Urinary bladder (tissue), 4 donors: ENCODE measurements around the gene GATAD2A. TPM values are rescaled to one million over a fixed set of nuclear protein-coding genes. Genes with fewer than 3 reads are reported as not detected.
A peak's percentile ranks its signal among the peaks of the same experiment; 100 is the strongest.
"Not testable (repeated sequence)": the region's sequence is repeated elsewhere in the genome, so short reads cannot be mapped to it uniquely, and the experiment has no call there.

Experiments used
- DNase-seq: peaks from one replicate; pipeline ENCODE4 v3.0.0-alpha.2; 2015; ENCODE audit errors: extremely low spot score
- H3K27ac ChIP-seq: one replicate; pipeline ENCODE4 v1.5.1; 2013; ENCODE audit warnings: low read depth, mild to moderate bottlenecking, moderate library complexity
- H3K36me3 ChIP-seq: one replicate; pipeline ENCODE4 v1.6.1; 2013; ENCODE audit warnings: mild to moderate bottlenecking, moderate library complexity; ENCODE audit not compliant: insufficient read depth
- H3K4me1 ChIP-seq: one replicate; pipeline ENCODE4 v1.6.1; 2013; ENCODE audit warnings: mild to moderate bottlenecking, moderate library complexity; ENCODE audit not compliant: insufficient read depth
- H3K4me3 ChIP-seq: one replicate; pipeline ENCODE4 v1.5.1; 2013; ENCODE audit warnings: low read depth, low read length
- WGBS: extraction: QIAGEN DNeasy Blood & Tissue Kit; methylation state at CpG from one replicate; pipeline ENCODE4 v1.1.7; 2013; 5-methylcytosine and 5-hydroxymethylcytosine counted together
- polyA plus RNA-seq: library from polyadenylated mRNA; stranded (reverse); fragments of 200-250 nt; gene quantifications from one replicate; pipeline ENCODE4 v1.2.3, GENCODE V29; 2013
- total RNA-seq: library from RNA; depleted of rRNA; stranded (reverse); fragments of >200 nt; gene quantifications from one replicate; pipeline ENCODE4 v1.2.3, GENCODE V29; 2014
- donor health status: healthy with polysubstance abuse.
- donor health status: healthy.

Gene GATAD2A
- total and polyA plus RNA-seq, 2 donors: 15.8 to 22.9 TPM

- no peak for DNase-seq
- no peaks in the 10 kb centered on the region for H3K4me1 ChIP-seq
- WGBS: 77% methylated on average over 2 of the region's 2 CpGs
Measured at GRCh38 chr19:19453125-19453454, 47.6 kb downstream of the GATAD2A start.

GRCh38 chr19:19455166-19455919 is 49.9 kb downstream of the GATAD2A start:
- DNase-seq, H3K36me3 ChIP-seq, H3K4me1 ChIP-seq: not testable (repeated sequence)

More at GRCh38 chr19:19453125-19453454, 47.6 kb downstream of the GATAD2A start:
- Histone ChIP-seq H3K27ac (no peak overlapping the region), H3K36me3 (no peaks in the 10 kb centered on the region), H3K4me3 (no peak overlapping the region)

DNA sequence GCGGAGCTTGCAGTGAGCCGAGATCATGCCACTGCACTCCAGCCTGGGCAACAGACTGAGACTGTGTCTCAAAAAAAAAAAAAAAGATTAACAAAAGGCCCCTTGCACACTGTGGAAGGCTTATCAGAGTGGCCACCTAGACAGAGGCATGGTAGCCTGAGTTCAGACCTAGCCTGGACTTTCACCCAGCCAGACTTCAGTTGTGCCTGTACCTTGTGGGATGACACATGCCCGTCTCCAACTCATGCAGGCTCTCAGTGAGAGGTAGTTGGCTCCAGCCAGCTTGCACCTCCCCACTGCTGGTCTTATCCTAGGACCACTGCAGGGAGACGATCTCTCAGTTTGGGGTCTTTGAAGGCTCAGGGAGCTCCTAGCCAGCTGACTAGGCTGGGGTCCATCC is 52.2 kb downstream of the GATAD2A start:
- H3K4me3 ChIP-seq: no peak overlapping the region
- H3K4me1 ChIP-seq: peaks cover 3% of the 10 kb centered on the region
- no peak overlapping the region for H3K27ac ChIP-seq
- H3K36me3 ChIP-seq: no peaks in the 10 kb centered on the region
- 89% methylated on average over 4 of the region's 4 CpGs for WGBS
- DNase-seq: no peak

More at GRCh38 chr19:19455166-19455919, 49.9 kb downstream of the GATAD2A start:
- not testable (repeated sequence) for H3K27ac ChIP-seq, H3K4me3 ChIP-seq
- 97% methylated on average over 14 of the region's 14 CpGs for WGBS

- Histone ChIP-seq H3K4me1 (peaks cover 3% of the 10 kb centered on the region), H3K36me3 (no peaks in the 10 kb centered on the region), H3K27ac (no peak overlapping the region), H3K4me3 (no peak overlapping the region)
- no peak for DNase-seq
- WGBS: 75% methylated on average over 14 of the region's 14 CpGs
Measured at GRCh38 chr19:19458110-19458816, 52.8 kb downstream of the GATAD2A start.

DNA sequence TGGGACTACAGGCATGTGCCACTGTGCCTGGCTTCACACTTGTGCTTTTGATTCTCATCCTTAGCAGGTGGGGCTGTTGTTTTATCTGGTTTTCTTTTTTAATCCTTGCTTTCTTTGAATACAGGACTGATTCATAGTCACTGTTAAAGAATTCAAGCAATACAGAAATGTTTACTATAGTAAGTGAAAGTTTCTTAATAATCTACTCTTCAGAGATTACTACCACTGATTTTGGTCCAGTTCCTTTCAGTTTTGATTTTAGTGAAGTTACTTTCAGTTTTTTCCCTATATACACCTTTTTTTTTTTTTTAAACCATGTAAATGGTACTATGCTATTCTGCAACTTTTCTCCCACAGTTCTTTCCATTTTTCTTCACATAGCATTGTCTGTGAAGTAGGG is 53.6 kb downstream of the GATAD2A start:
- H3K27ac ChIP-seq: peak overlapping the region; percentile 18
- H3K4me1 ChIP-seq: peaks cover 3% of the 10 kb centered on the region
- H3K4me3 ChIP-seq: no peak overlapping the region
- no peak for DNase-seq
- H3K36me3 ChIP-seq: no peaks in the 10 kb centered on the region

DNA sequence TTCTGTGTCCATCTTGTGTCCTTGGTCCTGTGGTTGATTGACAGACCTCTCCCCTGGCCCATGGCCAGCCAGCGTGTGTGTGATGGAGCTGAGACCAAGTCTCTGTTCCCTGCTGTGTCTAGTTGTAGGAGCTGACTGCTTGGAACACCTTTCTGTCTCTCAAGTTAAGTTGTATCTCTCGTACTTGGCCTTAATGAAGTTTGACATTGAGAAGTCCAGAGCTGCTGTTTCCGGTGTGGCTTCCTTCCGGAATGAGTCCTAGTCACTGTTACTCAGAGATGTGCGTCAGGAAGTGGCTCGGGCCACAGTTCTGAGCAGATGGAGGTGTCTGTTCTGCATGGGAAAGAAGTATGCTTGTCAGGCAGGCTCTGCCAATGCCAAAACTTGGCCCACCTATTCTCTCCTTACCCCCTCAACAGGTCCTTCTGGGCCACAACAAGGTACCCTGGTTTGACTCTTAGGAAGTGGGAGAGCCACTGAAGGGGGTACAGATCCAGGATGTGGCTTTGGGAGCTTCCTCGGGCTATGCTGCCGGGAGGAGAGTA is 54.3 kb downstream of the GATAD2A start:
- no peak for DNase-seq

DNA sequence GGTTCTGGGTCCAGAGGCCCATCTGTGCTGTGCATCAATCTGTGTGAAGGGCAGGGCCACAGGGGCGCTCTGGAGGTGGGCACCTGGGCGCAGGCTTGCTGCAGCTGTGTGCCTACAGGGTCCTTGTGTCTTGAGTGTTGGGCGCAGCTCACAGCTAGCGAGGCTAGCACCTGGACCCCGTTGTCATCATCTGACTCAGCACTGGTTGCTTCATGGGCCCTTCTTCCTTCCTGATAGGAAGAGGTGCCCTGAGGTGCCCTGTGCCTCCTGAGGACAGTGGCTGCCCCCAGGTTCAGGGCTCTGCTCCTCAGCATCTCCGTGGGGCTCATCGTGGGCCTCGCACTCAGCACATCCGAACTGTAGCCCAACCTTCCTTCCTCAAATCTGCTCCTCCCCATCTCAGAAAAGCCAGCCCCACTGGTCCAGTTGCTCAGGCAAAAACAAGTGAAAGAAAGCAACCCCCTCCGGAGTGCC is 54.8 kb downstream of the GATAD2A start:
- H3K27ac ChIP-seq: peak overlapping the region; percentile 51
- DNase-seq: no peak
- peaks cover 3% of the 10 kb centered on the region for H3K4me1 ChIP-seq
- H3K4me3 ChIP-seq: no peak overlapping the region
- H3K36me3 ChIP-seq: no peaks in the 10 kb centered on the region
- WGBS: 68% methylated on average over 10 of the region's 10 CpGs

More for the DNA sequence above, 54.3 kb downstream of the GATAD2A start:
- Histone ChIP-seq H3K36me3 (no peaks in the 10 kb centered on the region), H3K27ac (no peak overlapping the region), H3K4me1 (peaks cover 3% of the 10 kb centered on the region), H3K4me3 (no peak overlapping the region)
- 57% methylated on average over 8 of the region's 8 CpGs for WGBS

- no peak overlapping the region for H3K4me3 ChIP-seq
- DNase-seq: no peak
- peaks cover 3% of the 10 kb centered on the region for H3K4me1 ChIP-seq
- WGBS: 27% methylated on average over 18 of the region's 18 CpGs
- no peaks in the 10 kb centered on the region for H3K36me3 ChIP-seq
- peak overlapping the region; percentile 51 for H3K27ac ChIP-seq
Measured at GRCh38 chr19:19460761-19461265, 55.3 kb downstream of the GATAD2A start.

DNA sequence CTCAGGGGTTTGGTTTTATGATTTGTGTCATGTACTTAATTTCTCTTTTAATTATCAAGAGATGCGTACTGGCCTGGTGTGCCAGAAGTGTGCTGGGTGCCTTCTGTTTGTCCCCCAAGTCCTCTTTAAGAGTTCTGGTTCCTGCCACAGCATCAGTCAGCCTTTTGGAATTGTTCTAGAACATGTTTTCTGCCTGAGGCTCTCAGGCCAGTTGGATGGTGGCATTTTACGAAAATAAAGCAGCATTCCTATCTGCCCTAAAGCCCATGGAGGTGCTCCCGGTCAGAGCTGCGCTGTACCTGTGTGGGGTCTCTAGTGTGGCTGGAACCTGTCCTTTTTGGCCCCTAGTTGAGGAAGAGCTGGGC is 55.8 kb downstream of the GATAD2A start:
- Histone ChIP-seq H3K27ac (no peak overlapping the region), H3K4me3 (no peak overlapping the region), H3K36me3 (peaks cover 2% of the 10 kb centered on the region), H3K4me1 (peaks cover 3% of the 10 kb centered on the region)
- WGBS: 82% methylated on average over 4 of the region's 4 CpGs
- no peak for DNase-seq

GRCh38 chr19:19461671-19462622 is 56.5 kb downstream of the GATAD2A start:
- Histone ChIP-seq H3K4me3 (no peak overlapping the region), H3K4me1 (peaks cover 3% of the 10 kb centered on the region), H3K36me3 (peaks cover 3% of the 10 kb centered on the region), H3K27ac (no peak overlapping the region)
- DNase-seq: peak; percentile 42
- WGBS: 34% methylated on average over 27 of the region's 27 CpGs

DNA sequence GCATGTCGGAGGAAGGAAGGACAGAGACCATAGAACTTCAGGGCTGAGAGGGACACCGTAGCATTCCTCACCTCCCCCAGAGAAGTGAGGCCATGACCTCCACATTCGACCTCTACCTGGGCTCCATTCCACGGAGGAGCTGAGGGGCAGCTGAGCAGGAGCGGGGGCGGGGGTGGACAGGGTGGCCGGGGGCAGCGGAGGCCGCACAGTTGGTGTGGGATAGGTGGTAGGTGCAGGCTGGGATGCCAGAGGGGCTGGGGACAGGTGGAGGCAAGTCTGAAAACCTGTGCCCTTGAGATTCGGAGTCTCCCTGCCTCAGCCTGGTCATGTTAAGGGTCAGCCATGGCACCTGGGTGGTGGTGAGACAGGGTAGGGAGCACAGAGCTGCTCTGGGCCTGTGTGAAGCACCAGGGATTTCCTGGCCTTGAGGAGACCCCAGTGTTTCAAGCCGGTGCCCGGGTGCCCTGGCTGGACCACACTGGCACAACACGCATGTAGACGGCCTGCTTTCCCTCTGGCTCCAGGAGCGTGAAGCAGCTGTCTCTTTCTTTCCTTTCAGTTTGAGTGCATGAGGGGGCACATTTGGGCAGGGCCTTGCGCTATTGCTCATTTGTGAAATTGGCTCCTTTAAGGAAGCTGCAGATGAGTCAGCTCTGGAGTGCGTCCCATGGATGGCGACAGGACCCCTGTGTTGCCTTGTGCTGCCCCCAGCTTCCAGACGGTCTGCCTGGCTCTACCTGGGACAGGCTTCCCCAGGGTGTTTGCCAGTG is 58.1 kb downstream of the GATAD2A start:
- WGBS: 59% methylated on average over 19 of the region's 19 CpGs
- no peak overlapping the region for H3K4me3 ChIP-seq

DNA sequence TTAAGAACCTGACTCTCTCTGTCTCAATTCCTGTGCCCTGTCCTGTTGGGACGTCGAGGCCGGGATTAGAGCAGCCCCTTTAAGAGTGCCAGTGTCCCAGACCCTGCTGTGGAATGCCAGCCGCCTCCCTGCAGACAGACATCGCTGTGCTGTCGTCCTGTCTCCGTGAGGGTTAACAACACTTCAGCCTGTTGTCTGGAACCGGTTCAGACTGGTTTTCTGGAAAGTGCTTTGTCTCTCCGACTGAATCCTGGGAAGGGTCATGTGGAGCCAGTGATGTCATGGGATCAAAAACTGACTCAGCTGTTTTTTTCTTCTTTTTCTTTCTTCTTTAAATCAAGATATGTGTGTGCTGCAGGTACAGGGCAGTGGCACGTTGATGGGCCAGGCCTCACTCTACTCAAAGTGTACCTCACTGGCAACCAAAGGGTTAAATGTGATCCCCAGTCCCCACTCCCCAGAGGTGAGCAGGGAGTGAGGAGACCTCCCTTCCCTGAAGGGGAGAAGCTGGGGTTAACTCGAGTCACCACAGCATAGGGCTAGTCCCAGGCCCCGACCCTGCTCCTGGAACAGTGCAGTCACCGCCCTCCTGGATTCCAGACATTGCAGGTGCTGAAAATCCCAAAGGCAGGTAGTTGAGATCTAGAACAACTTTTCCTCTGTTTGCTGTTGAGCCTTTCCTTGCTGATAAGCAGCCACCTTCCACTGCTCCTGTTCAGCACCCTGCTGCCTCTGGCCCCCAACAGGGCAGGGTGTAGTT is 59.0 kb downstream of the GATAD2A start:
- DNase-seq: peak; percentile 78
- Histone ChIP-seq H3K4me1 (peaks cover 3% of the 10 kb centered on the region), H3K4me3 (no peak overlapping the region), H3K36me3 (peaks cover 3% of the 10 kb centered on the region), H3K27ac (peak overlapping the region; percentile 48)
- WGBS: 34% methylated on average over 13 of the region's 13 CpGs

More for the DNA sequence above, 58.1 kb downstream of the GATAD2A start:
- peaks cover 3% of the 10 kb centered on the region for H3K4me1 ChIP-seq
- no peak overlapping the region for H3K27ac ChIP-seq
- H3K36me3 ChIP-seq: peaks cover 3% of the 10 kb centered on the region
- no peak for DNase-seq
